GM12878 (cell line): ENCODE data around the gene BBOF1. TPM values are rescaled to one million over a fixed set of nuclear protein-coding genes. Genes with fewer than 3 reads are reported as not detected.
"Not testable (repeated sequence)": the region's sequence is repeated elsewhere in the genome, so short reads cannot be mapped to it uniquely, and the experiment has no call there.

ENCODE experiments used
- ATAC-seq: fragments of 200-7000 bp; cut with Tn5 transposase; 3 replicates; pipeline ENCODE4 v1.9.1; 2020; ENCODE audit warnings: mild to moderate bottlenecking, moderate library complexity
- BruUV-seq: library from RNA; stranded (reverse); fragments of 400-500 nt; replicated peaks from 2 replicates; lab custom pipeline; 2021; lab: Mats Ljungman, UMichigan
- CTCF ChIA-PET: fragments of 300-600 bp; sonication (Branson Sonifier 250); formaldehyde crosslinking; extraction: SDS; loops from one replicate; lab custom pipeline; 2021; ENCODE audit warnings: inconsistent platforms; lab: Yijun Ruan, JAX
- POLR2A ChIA-PET: fragments of 350-600 bp; formaldehyde crosslinking; extraction: SDS; loops from one replicate; lab custom pipeline; 2021; ENCODE audit warnings: inconsistent platforms; lab: Charles Lee
- RAD21 ChIA-PET: fragments of 300-600 bp; sonication (Branson Sonifier 250); formaldehyde crosslinking; loops from one replicate; lab custom pipeline; 2023; ENCODE audit warnings: antibody characterized with exemption; ENCODE audit not compliant: unreplicated experiment; lab: Charles Lee
- SMC1A ChIA-PET: fragments of 300-600 bp; sonication (Branson Sonifier 250); formaldehyde crosslinking; loops from one replicate; lab custom pipeline; 2023; ENCODE audit not compliant: unreplicated experiment, uncharacterized antibody; lab: Charles Lee
- DNase-seq: peaks from one replicate; pipeline ENCODE4 v3.0.0-alpha.2; 2011; ENCODE audit warnings: low read depth, low spot score
- FAIRE-seq: peaks from 3 replicates; lab custom pipeline; 2011; peaks lifted over from hg19 to GRCh38; lab: Jason Lieb, UNC
- H2AFZ ChIP-seq: 2 replicates; pipeline ENCODE4 v1.6.0; 2011; ENCODE audit warnings: low read depth, low read length, control low read depth; ENCODE audit not compliant: control insufficient read depth
- H3K27ac ChIP-seq: 2 replicates; pipeline ENCODE4 v1.5.1; 2011; ENCODE audit warnings: control low read depth; ENCODE audit not compliant: control insufficient read depth, insufficient read depth
- H3K27me3 ChIP-seq, 2 experiments: replicated peaks in 1 of 2; 2 replicates each; pipeline versions ENCODE4 v1.6.0 to v1.6.1; 2011; ENCODE audit warnings: low read length in 1 of 2; ENCODE audit not compliant: control insufficient read depth in 2 of 2, insufficient read depth in 2 of 2
- H3K36me3 ChIP-seq, 2 experiments: 2 replicates each; pipeline ENCODE4 v1.5.1; 2011; ENCODE audit warnings: low read length in 1 of 2; ENCODE audit not compliant: control insufficient read depth in 2 of 2, insufficient read depth in 2 of 2
- H3K4me1 ChIP-seq: 2 replicates; pipeline ENCODE4 v1.6.1; 2011; ENCODE audit warnings: mild to moderate bottlenecking, low read length, moderate library complexity, mixed read lengths; ENCODE audit not compliant: control insufficient read depth, insufficient read depth
- H3K4me2 ChIP-seq: 2 replicates; pipeline ENCODE4 v1.6.0; 2011; ENCODE audit warnings: control low read depth; ENCODE audit not compliant: control insufficient read depth, insufficient read depth
- H3K4me3 ChIP-seq: fragments of 200-600 bp; sonication (generic); 2 replicates; pipeline ENCODE4 v1.5.1; 2016
- H3K79me2 ChIP-seq: 2 replicates; pipeline ENCODE4 v1.6.0; 2011; ENCODE audit warnings: low read length; ENCODE audit not compliant: control insufficient read depth, insufficient read depth
- H3K9ac ChIP-seq: 2 replicates; pipeline ENCODE4 v1.8.0; 2011; ENCODE audit warnings: low read length, control low read depth, mixed read lengths; ENCODE audit not compliant: control insufficient read depth, insufficient read depth
- H3K9me3 ChIP-seq: replicated peaks from 3 replicates; pipeline ENCODE4 v1.5.1; 2011; ENCODE audit warnings: mild to moderate bottlenecking, low read length; ENCODE audit not compliant: control insufficient read depth, insufficient read depth
- H4K20me1 ChIP-seq: 2 replicates; pipeline ENCODE4 v1.6.0; 2011; ENCODE audit not compliant: control insufficient read depth, insufficient read depth
- WGBS: methylation state at CpG from one replicate; pipeline ENCODE4 v1.1.6; 2016; ENCODE audit warnings: low lambda C conversion rate; ENCODE audit not compliant: insufficient replicate concordance, insufficient coverage; ENCODE audit errors: missing lambda C conversion rate; 5-methylcytosine and 5-hydroxymethylcytosine counted together
- in situ Hi-C: fragments of 300-500 bp; cut with MboI; formaldehyde crosslinking; loops from 9 replicates; pipeline ENCODE4 v1.14.3; 2018; ENCODE audit warnings: mixed read lengths
- intact Hi-C: fragments of 100-400 bp; cut with micrococcal nuclease; formaldehyde crosslinking; loops from one replicate; pipeline ENCODE4 v1.14.2; 2022; ENCODE audit not compliant: unreplicated experiment
- polyA plus RNA-seq, 11 experiments: library from polyadenylated mRNA; depleted of rRNA in 4 of 11; unstranded in 6 of 11; stranded (reverse) in 5 of 11; fragments of >200 nt; fragmentation: Nextera tagmentation in 4 of 11; fragmentation: Illumina TruSeq in 1 of 11; extraction: Ambion mirVana in 4 of 11; extraction: Trizol in 1 of 11; gene quantifications; 1 replicate in 1 of 11; 2 replicates in 10 of 11; pipeline versions ENCODE4 v1.2.1 to v1.2.3, GENCODE V29; 2011 to 2016; ENCODE audit warnings: inconsistent platforms in 2 of 11, missing spikeins in 2 of 11, low read depth in 1 of 11
- total RNA-seq, 4 experiments: library from RNA; depleted of rRNA in 3 of 4; stranded (reverse); fragments of >200 nt in 3 of 4; fragmentation: Illumina TruSeq in 1 of 4; extraction: Trizol in 1 of 4; gene quantifications; 2 replicates each; pipeline versions ENCODE4 v1.2.1 to v1.2.3, GENCODE V29; 2013 to 2021
- TF ChIP-seq, protein P1 (sequence below): IDR thresholded peaks from 2 replicates; pipeline ENCODE4 v1.6.1; 2012; ENCODE audit warnings: improper control_type of control experiment, low read depth, low read length; ENCODE audit not compliant: insufficient replicate concordance

Gene BBOF1
- total and polyA plus RNA-seq, 10 of the 15 experiments (the other 5 are each of a cell fraction or from before 2014, with no cell fraction given), result 0.50 to 2.6 (median 0.79) TPM

DNA sequence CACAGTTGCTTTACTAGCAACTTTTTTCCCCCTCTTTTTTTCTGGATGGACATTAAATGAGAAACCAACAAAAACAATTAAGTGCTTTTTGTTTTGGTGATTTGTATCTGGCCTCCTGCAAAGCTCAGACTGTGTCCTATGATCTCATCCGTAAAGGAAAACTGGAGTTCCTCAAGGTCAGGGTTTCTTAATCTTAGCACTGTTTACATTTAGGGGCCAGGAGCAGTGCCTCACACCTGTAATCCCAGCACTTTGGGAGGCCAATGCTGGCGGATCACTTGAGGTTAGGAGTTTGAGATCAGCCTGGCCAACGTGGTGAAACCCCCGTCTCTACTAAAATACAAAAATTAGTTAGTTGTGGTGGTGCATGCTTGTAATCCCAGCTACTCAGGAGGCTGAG is 28.1 kb upstream of the BBOF1 start:
- H4K20me1 ChIP-seq, result no peaks in the 10 kb centered on the region
- FAIRE-seq (no peak), DNase-seq (no peak), ATAC-seq (no peak)
- H3K4me2 ChIP-seq, result no peak overlapping the region
- BruUV-seq, result no TSS peak
- 98% methylated on average over 4 of the region's 4 CpGs for WGBS
- ChIA-PET SMC1A (no interaction called here), CTCF (no interaction called here), POLR2A (no interaction called here), RAD21 (no interaction called here)
- H3K4me3 ChIP-seq, result no peak overlapping the region
- intact Hi-C loops (no loop called here), in situ Hi-C loops (no loop called here)
- TF ChIP-seq, protein P1, sequence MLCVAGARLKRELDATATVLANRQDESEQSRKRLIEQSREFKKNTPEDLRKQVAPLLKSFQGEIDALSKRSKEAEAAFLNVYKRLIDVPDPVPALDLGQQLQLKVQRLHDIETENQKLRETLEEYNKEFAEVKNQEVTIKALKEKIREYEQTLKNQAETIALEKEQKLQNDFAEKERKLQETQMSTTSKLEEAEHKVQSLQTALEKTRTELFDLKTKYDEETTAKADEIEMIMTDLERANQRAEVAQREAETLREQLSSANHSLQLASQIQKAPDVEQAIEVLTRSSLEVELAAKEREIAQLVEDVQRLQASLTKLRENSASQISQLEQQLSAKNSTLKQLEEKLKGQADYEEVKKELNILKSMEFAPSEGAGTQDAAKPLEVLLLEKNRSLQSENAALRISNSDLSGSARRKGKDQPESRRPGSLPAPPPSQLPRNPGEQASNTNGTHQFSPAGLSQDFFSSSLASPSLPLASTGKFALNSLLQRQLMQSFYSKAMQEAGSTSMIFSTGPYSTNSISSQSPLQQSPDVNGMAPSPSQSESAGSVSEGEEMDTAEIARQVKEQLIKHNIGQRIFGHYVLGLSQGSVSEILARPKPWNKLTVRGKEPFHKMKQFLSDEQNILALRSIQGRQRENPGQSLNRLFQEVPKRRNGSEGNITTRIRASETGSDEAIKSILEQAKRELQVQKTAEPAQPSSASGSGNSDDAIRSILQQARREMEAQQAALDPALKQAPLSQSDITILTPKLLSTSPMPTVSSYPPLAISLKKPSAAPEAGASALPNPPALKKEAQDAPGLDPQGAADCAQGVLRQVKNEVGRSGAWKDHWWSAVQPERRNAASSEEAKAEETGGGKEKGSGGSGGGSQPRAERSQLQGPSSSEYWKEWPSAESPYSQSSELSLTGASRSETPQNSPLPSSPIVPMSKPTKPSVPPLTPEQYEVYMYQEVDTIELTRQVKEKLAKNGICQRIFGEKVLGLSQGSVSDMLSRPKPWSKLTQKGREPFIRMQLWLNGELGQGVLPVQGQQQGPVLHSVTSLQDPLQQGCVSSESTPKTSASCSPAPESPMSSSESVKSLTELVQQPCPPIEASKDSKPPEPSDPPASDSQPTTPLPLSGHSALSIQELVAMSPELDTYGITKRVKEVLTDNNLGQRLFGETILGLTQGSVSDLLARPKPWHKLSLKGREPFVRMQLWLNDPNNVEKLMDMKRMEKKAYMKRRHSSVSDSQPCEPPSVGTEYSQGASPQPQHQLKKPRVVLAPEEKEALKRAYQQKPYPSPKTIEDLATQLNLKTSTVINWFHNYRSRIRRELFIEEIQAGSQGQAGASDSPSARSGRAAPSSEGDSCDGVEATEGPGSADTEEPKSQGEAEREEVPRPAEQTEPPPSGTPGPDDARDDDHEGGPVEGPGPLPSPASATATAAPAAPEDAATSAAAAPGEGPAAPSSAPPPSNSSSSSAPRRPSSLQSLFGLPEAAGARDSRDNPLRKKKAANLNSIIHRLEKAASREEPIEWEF, result no peak
- no peak overlapping the region for H3K9ac ChIP-seq
- no peak overlapping the region for H3K27ac ChIP-seq
- peaks cover 0 to 7% of the 10 kb centered on the region in 2 experiments; a peak in 3 of 4 replicates for H3K36me3 ChIP-seq
- no peaks in the 10 kb centered on the region for H3K27me3 ChIP-seq
- H3K79me2 ChIP-seq, result no peaks in the 10 kb centered on the region
- H2AFZ ChIP-seq, result no peak overlapping the region
- H3K4me1 ChIP-seq, result no peaks in the 10 kb centered on the region
- H3K9me3 ChIP-seq, result no peaks in the 10 kb centered on the region

DNA sequence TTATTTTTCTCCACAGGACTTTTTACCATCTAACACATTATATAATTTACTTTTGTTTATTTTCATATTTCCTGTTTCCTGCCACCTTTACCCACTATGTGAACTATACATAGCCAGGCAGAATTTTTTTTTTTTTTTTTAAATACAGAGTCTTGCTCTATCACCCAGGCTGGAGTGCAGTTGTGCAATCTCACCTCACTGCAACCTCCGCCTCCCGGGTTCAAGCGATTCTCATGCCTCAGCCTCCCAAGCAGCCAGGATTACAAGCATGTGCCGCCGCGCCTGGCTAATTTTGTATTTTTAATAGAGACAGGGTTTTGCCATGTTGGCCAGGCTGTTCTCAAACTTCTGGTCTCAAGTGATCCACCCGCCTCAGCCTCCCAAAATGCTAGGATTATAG is 24.2 kb upstream of the BBOF1 start:
- BruUV-seq, CTCF ChIA-PET, H3K9ac ChIP-seq: not testable (repeated sequence)

More for the DNA sequence above, 24.2 kb upstream of the BBOF1 start:
- in situ Hi-C loops, DNase-seq, H3K27ac ChIP-seq, H3K9me3 ChIP-seq, H3K4me3 ChIP-seq, H4K20me1 ChIP-seq, FAIRE-seq, RAD21 ChIA-PET, H3K36me3 ChIP-seq, H3K4me1 ChIP-seq, H3K79me2 ChIP-seq, ATAC-seq, intact Hi-C loops, H3K4me2 ChIP-seq, H3K27me3 ChIP-seq, H2AFZ ChIP-seq: not testable (repeated sequence)
- SMC1A ChIA-PET, result interaction anchor here (2.2 kb wide), 1 partner anchor 7 kb away, joined by 7 read pairs; no protein-coding TSS in a partner anchor
- WGBS, result 91% methylated on average over 7 of the region's 7 CpGs
- POLR2A ChIA-PET, result interaction anchor here (0.6 kb wide), 1 partner anchor 32 kb away, joined by 3 read pairs; no protein-coding TSS in a partner anchor
